ENCODE measurements around the gene BNC1. TPM values are rescaled to one million over a fixed set of nuclear protein-coding genes. Genes with fewer than 3 reads are reported as not detected.

BNC1 gene
- total and polyA plus RNA-seq, 10 of the 15 experiments (the other 5 are each of a cell fraction or from before 2014, with no cell fraction given) = 0.01 TPM; not detected in 9

- POLR2A ChIA-PET = no interaction called here
- RAD21 ChIA-PET (ENCODE audit: unreplicated experiment) = no interaction called here
- FAIRE-seq (no peak), DNase-seq (ENCODE audit: low read depth, low spot score) (no peak), ATAC-seq (no peak)
- WGBS (ENCODE audit: insufficient coverage, insufficient replicate concordance, low lambda C conversion rate, missing lambda C conversion rate) = 39% methylated on average over 11 of the region's 11 CpGs
- H4K20me1 ChIP-seq (ENCODE audit: control insufficient read depth, insufficient read depth) = no peaks in the 10 kb centered on the region
- SMC1A ChIA-PET (ENCODE audit: uncharacterized antibody, unreplicated experiment) = no interaction called here
- H3K27me3 ChIP-seq (replicated peaks in 1 of 2; ENCODE audit: control insufficient read depth in 2 of 2, insufficient read depth in 2 of 2, low read length in 1 of 2) = peaks cover 0 to 2% of the 10 kb centered on the region in 2 experiments; a peak in 2 of 4 replicates
- no TSS peak for BruUV-seq (replicated peaks)
- H3K79me2 ChIP-seq (ENCODE audit: control insufficient read depth, insufficient read depth, low read length) = no peaks in the 10 kb centered on the region
- no peak for TF ChIP-seq EED (IDR thresholded peaks at IDR 0.05; ENCODE audit: low read depth)
- no peak overlapping the region for H2AFZ ChIP-seq (ENCODE audit: control insufficient read depth, low read depth, low read length)
- CTCF ChIA-PET = no interaction called here
- intact Hi-C loops (cut with micrococcal nuclease; ENCODE audit: unreplicated experiment) (no loop called here), in situ Hi-C loops (cut with MboI) (no loop called here)
- no peak overlapping the region for H3K9ac ChIP-seq (ENCODE audit: control insufficient read depth, insufficient read depth, low read length)
- H3K4me1 ChIP-seq (ENCODE audit: control insufficient read depth, insufficient read depth, low read length) = no peaks in the 10 kb centered on the region
- H3K4me3 ChIP-seq = no peak overlapping the region
- H3K9me3 ChIP-seq (replicated peaks; ENCODE audit: control insufficient read depth, insufficient read depth, low read length) = no peaks in the 10 kb centered on the region
- H3K27ac ChIP-seq (ENCODE audit: control insufficient read depth, insufficient read depth) = no peak overlapping the region
- no peaks in the 10 kb centered on the region for H3K36me3 ChIP-seq (ENCODE audit: control insufficient read depth in 2 of 2, insufficient read depth in 2 of 2, low read length in 1 of 2)
- no peak overlapping the region for H3K4me2 ChIP-seq (ENCODE audit: control insufficient read depth, insufficient read depth)
These were observed 21.3 kb upstream of the BNC1 start for GRCh38 chr15:83305704-83306291.

- ChIA-PET CTCF (interaction anchor here (0.6 kb wide), 1 partner anchor 304 kb away, joined by 3 read pairs; no protein-coding TSS in a partner anchor), SMC1A (ENCODE audit: uncharacterized antibody, unreplicated experiment) (no interaction called here), POLR2A (no interaction called here), RAD21 (ENCODE audit: unreplicated experiment) (no interaction called here)
- Histone ChIP-seq H2AFZ (ENCODE audit: control insufficient read depth, low read depth, low read length) (no peak overlapping the region), H3K27ac (ENCODE audit: control insufficient read depth, insufficient read depth) (no peak overlapping the region), H3K9me3 (replicated peaks; ENCODE audit: control insufficient read depth, insufficient read depth, low read length) (no peaks in the 10 kb centered on the region), H3K9ac (ENCODE audit: control insufficient read depth, insufficient read depth, low read length) (no peak overlapping the region), H4K20me1 (ENCODE audit: control insufficient read depth, insufficient read depth) (no peaks in the 10 kb centered on the region), H3K4me1 (ENCODE audit: control insufficient read depth, insufficient read depth, low read length) (no peaks in the 10 kb centered on the region), H3K4me2 (ENCODE audit: control insufficient read depth, insufficient read depth) (no peak overlapping the region), H3K36me3 (ENCODE audit: control insufficient read depth in 2 of 2, insufficient read depth in 2 of 2, low read length in 1 of 2) (no peaks in the 10 kb centered on the region), H3K4me3 (no peak overlapping the region), H3K79me2 (ENCODE audit: control insufficient read depth, insufficient read depth, low read length) (no peaks in the 10 kb centered on the region), H3K27me3 (replicated peaks in 1 of 2; ENCODE audit: control insufficient read depth in 2 of 2, insufficient read depth in 2 of 2, low read length in 1 of 2) (peaks cover 0 to 2% of the 10 kb centered on the region in 2 experiments; a peak in 2 of 4 replicates)
- intact Hi-C loops (cut with micrococcal nuclease; ENCODE audit: unreplicated experiment) = no loop called here
- FAIRE-seq = no peak
- TF ChIP-seq SREBF2 (IDR thresholded peaks at IDR 0.05; ENCODE audit: low read length) (no peak), RAD21 (IDR thresholded peaks at IDR 0.05; ENCODE audit: insufficient read depth, low read depth, low read length) (no peak), FOXK2 (IDR thresholded peaks at IDR 0.05) (no peak), CTCF (IDR thresholded peaks at IDR 0.05 in 2 of 3, conservative IDR thresholded peaks at IDR 0.05 in 1 of 3; ENCODE audit: control insufficient read depth in 2 of 3, extremely low read depth in 1 of 3, insufficient read depth in 1 of 3, low read depth in 3 of 3, low read length in 3 of 3) (no peak), NFIC (IDR thresholded peaks at IDR 0.05; ENCODE audit: low read depth, low read length) (no peak), NFYB (IDR thresholded peaks at IDR 0.05; ENCODE audit: insufficient read depth, low read depth, low read length) (no peak)
- in situ Hi-C loops (cut with MboI) = no loop called here
- BruUV-seq (replicated peaks) = no TSS peak
- WGBS (ENCODE audit: insufficient coverage, insufficient replicate concordance, low lambda C conversion rate, missing lambda C conversion rate) = 30% methylated on average over 10 of the region's 10 CpGs
- DNase-seq (ENCODE audit: low read depth, low spot score) = no peak
- no peak for ATAC-seq
These were observed 20.6 kb upstream of the BNC1 start for GRCh38 chr15:83304861-83305703.

All from GM12878 (cell line).